HG03439 (cell line): ENCODE data around the gene ZFP62.
"Not testable (repeated sequence)": the region's sequence is repeated elsewhere in the genome, so short reads cannot be mapped to it uniquely, and the experiment has no call there.

Source experiments
- ATAC-seq: cut with Tn5 transposase; IDR thresholded peaks from one replicate; pipeline ENCODE4 v1.9.1; 2021; ENCODE audit warnings: mild to moderate bottlenecking, moderate library complexity; ENCODE audit not compliant: unreplicated experiment

The ZFP62 gene

GRCh38 chr5:180860887-180861822 lies at the start of gene ZFP62:
ZFP62 (minus strand) TSS chr5:180861276; CDS start chr5:180861219, 57 bp downstream.
- peak; percentile 91 for ATAC-seq

- no peak for ATAC-seq
Measured at GRCh38 chr5:180910735-180911134, 49.7 kb upstream of the ZFP62 start.

- ATAC-seq: no peak
Measured at GRCh38 chr5:180910182-180910581, 49.1 kb upstream of the ZFP62 start.

- no peak for ATAC-seq
Measured at GRCh38 chr5:180909782-180910181, 48.7 kb upstream of the ZFP62 start.

GRCh38 chr5:180908998-180909731 lies 48.1 kb upstream of the ZFP62 start:
- ATAC-seq: no peak

GRCh38 chr5:180908400-180908799 lies 47.3 kb upstream of the ZFP62 start:
- ATAC-seq: no peak

- no peak for ATAC-seq
Measured at GRCh38 chr5:180901319-180902009, 40.4 kb upstream of the ZFP62 start.

GRCh38 chr5:180900178-180900577 lies 39.1 kb upstream of the ZFP62 start:
- no peak for ATAC-seq

GRCh38 chr5:180898621-180899246 lies 37.7 kb upstream of the ZFP62 start, which contains the start of gene BTNL8:
BTNL8 (plus strand) TSS chr5:180899159; CDS start chr5:180899311, 152 bp downstream.
- ATAC-seq: no peak

- ATAC-seq: not testable (repeated sequence)
Measured at GRCh38 chr5:180895330-180895729, 34.3 kb upstream of the ZFP62 start.

- ATAC-seq: no peak
Measured at GRCh38 chr5:180889381-180889780, 28.3 kb upstream of the ZFP62 start.

GRCh38 chr5:180885845-180886529 lies 24.9 kb upstream of the ZFP62 start:
- not testable (repeated sequence) for ATAC-seq

- no peak for ATAC-seq
Measured at GRCh38 chr5:180875860-180876426, 14.9 kb upstream of the ZFP62 start.

GRCh38 chr5:180874804-180875582 lies 13.9 kb upstream of the ZFP62 start:
- ATAC-seq: no peak

- no peak for ATAC-seq
Measured at GRCh38 chr5:180873615-180874520, 12.8 kb upstream of the ZFP62 start.

GRCh38 chr5:180872419-180872818 lies 11.3 kb upstream of the ZFP62 start:
- no peak for ATAC-seq

GRCh38 chr5:180870276-180871068 lies 9.4 kb upstream of the ZFP62 start:
- no peak for ATAC-seq
